Measurements from ENCODE around the gene SLC66A1. TPM values are rescaled to one million over a fixed set of nuclear protein-coding genes. Genes with fewer than 3 reads are reported as not detected.

SLC66A1 gene
- total and polyA plus RNA-seq, 9 of the 15 experiments (the other 6 are each of a cell fraction or from before 2014, with no cell fraction given) = 1.2 to 40.8 (median 18.6) TPM

- TF ChIP-seq GMEB1 (CRISPR knock-in tag; IDR thresholded peaks at IDR 0.05) (no peak), LARP7 (IDR thresholded peaks at IDR 0.05) (no peak), XRCC5 (IDR thresholded peaks at IDR 0.05; ENCODE audit: low read depth, low read length) (no peak), CAMTA2 (CRISPR knock-in tag; conservative IDR thresholded peaks at IDR 0.05) (no peak), SMC3 (conservative IDR thresholded peaks at IDR 0.05; ENCODE audit: insufficient read depth, low read depth, low read length) (0 out of 2 replicates have a peak, but pooled peaks have one; percentile 14), NFYB (IDR thresholded peaks at IDR 0.05; ENCODE audit: extremely low read depth, insufficient read length) (no peak), NCOA2 (IDR thresholded peaks at IDR 0.05; ENCODE audit: partially characterized antibody in 2 of 2) (no peak), COPS2 (conservative IDR thresholded peaks at IDR 0.05) (no peak), MIER1 (IDR thresholded peaks at IDR 0.05; ENCODE audit: low read depth) (no peak), PTRF (tag; IDR thresholded peaks at IDR 0.05) (no peak), PHF21A (IDR thresholded peaks at IDR 0.05; ENCODE audit: borderline replicate concordance, low read depth) (no peak), HMG20A (CRISPR knock-in tag; conservative IDR thresholded peaks at IDR 0.05) (no peak), RFX1 (IDR thresholded peaks at IDR 0.05) (no peak), PHB2 (IDR thresholded peaks at IDR 0.05; ENCODE audit: low read depth) (no peak), ZNF274 (IDR thresholded peaks at IDR 0.05; ENCODE audit: borderline replicate concordance, low read depth, low read length) (no peak), PURB (CRISPR knock-in tag; IDR thresholded peaks at IDR 0.05; ENCODE audit: low read depth) (no peak), RFX5 (IDR thresholded peaks at IDR 0.05; ENCODE audit: low read depth, low read length) (no peak), TOE1 (IDR thresholded peaks at IDR 0.05; ENCODE audit: borderline replicate concordance) (no peak), TOE1 (CRISPR knock-in tag; IDR thresholded peaks at IDR 0.05; ENCODE audit: borderline replicate concordance, low read depth) (no peak), TCFL5 (CRISPR knock-in tag; conservative IDR thresholded peaks at IDR 0.05) (no peak), DIDO1 (tag; IDR thresholded peaks at IDR 0.05; ENCODE audit: low read depth) (no peak), C11orf30 (IDR thresholded peaks at IDR 0.05; ENCODE audit: low read depth) (no peak), RB1 (IDR thresholded peaks at IDR 0.05; ENCODE audit: low read depth) (no peak), HNRNPUL1 (IDR thresholded peaks at IDR 0.05; ENCODE audit: low read length) (no peak), ARID3A (IDR thresholded peaks at IDR 0.05; ENCODE audit: borderline replicate concordance, low read depth, low read length) (no peak)
- TF ChIP-seq, protein P1, sequence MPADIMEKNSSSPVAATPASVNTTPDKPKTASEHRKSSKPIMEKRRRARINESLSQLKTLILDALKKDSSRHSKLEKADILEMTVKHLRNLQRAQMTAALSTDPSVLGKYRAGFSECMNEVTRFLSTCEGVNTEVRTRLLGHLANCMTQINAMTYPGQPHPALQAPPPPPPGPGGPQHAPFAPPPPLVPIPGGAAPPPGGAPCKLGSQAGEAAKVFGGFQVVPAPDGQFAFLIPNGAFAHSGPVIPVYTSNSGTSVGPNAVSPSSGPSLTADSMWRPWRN (IDR thresholded peaks at IDR 0.05; ENCODE audit: low read depth) = no peak
- TF ChIP-seq, protein P2, sequence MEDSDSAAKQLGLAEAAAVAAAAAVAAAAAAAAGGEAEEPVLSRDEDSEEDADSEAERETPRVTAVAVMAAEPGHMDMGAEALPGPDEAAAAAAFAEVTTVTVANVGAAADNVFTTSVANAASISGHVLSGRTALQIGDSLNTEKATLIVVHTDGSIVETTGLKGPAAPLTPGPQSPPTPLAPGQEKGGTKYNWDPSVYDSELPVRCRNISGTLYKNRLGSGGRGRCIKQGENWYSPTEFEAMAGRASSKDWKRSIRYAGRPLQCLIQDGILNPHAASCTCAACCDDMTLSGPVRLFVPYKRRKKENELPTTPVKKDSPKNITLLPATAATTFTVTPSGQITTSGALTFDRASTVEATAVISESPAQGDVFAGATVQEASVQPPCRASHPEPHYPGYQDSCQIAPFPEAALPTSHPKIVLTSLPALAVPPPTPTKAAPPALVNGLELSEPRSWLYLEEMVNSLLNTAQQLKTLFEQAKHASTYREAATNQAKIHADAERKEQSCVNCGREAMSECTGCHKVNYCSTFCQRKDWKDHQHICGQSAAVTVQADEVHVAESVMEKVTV (CRISPR knock-in tag; IDR thresholded peaks at IDR 0.05) = no peak
Observed at GRCh38 chr1:19338323-19338762, 26.2 kb downstream of the SLC66A1 start (continued).

Measured in K562 (cell line).